ENCODE data around the gene PRRT1B. TPM values are rescaled to one million over a fixed set of nuclear protein-coding genes. Genes with fewer than 3 reads are reported as not detected.

PRRT1B gene
- total RNA-seq, 4 donors from 2014 or later: not detected

- H3K27me3 ChIP-seq: no peaks in the 10 kb centered on the region
- H3K9me3 ChIP-seq: no peaks in the 10 kb centered on the region
- H3K27ac ChIP-seq: no peak overlapping the region
- WGBS, 2 donors (ENCODE audit: low coverage in 1 of 2): 37 to 57% methylated on average over 5 to 7 of the region's 8 CpGs
- TF ChIP-seq EP300 (IDR thresholded peaks at IDR 0.05) (no peak), POLR2AphosphoS5 (IDR thresholded peaks at IDR 0.05) (no peak), POLR2A (IDR thresholded peaks at IDR 0.05) (no peak), CTCF (IDR thresholded peaks at IDR 0.05) (no peak)
- no peak overlapping the region for H3K4me3 ChIP-seq
- peaks cover 0 to 14% (median 10%) of the 10 kb centered on the region in 3 donors for H3K4me1 ChIP-seq
- ATAC-seq: no peak
- H3K36me3 ChIP-seq: peaks cover 0 to 3% of the 10 kb centered on the region in 2 donors
These were observed 10.5 kb upstream of the PRRT1B start for GRCh38 chr9:131534721-131535237.

- H3K27ac ChIP-seq: no peak overlapping the region
These were observed 7.4 kb upstream of the PRRT1B start for GRCh38 chr9:131537946-131538345.

GRCh38 chr9:131539223-131539923 is 6.0 kb upstream of the PRRT1B start:
- no peak for TF ChIP-seq POLR2AphosphoS5 (IDR thresholded peaks at IDR 0.05)
- TF ChIP-seq POLR2A (IDR thresholded peaks at IDR 0.05): no peak
- no peak for TF ChIP-seq EP300 (IDR thresholded peaks at IDR 0.05)
- TF ChIP-seq CTCF (IDR thresholded peaks at IDR 0.05): no peak
- 74 to 98% methylated on average over 4 to 5 of the region's 7 CpGs for WGBS, 2 donors (ENCODE audit: low coverage in 1 of 2)
- no peak for ATAC-seq

More at GRCh38 chr9:131537946-131538345, 7.4 kb upstream of the PRRT1B start:
- H3K4me3 ChIP-seq: no peak overlapping the region
- no peak for TF ChIP-seq EP300 (IDR thresholded peaks at IDR 0.05)
- TF ChIP-seq POLR2AphosphoS5 (IDR thresholded peaks at IDR 0.05): no peak
- TF ChIP-seq CTCF (IDR thresholded peaks at IDR 0.05): no peak
- TF ChIP-seq POLR2A (IDR thresholded peaks at IDR 0.05): no peak
- 91 to 96% methylated on average over 11 to 13 of the region's 19 CpGs for WGBS, 2 donors (ENCODE audit: low coverage in 1 of 2)
- ATAC-seq: no peak
- no peaks in the 10 kb centered on the region for H3K27me3 ChIP-seq
- H3K4me1 ChIP-seq: no peaks in the 10 kb centered on the region
- H3K36me3 ChIP-seq: no peaks in the 10 kb centered on the region
- H3K9me3 ChIP-seq: peaks cover 0 to 13% (median 0%) of the 10 kb centered on the region in 3 donors

GRCh38 chr9:131543141-131543540 is 2.2 kb upstream of the PRRT1B start:
- no peaks in the 10 kb centered on the region for H3K36me3 ChIP-seq
- H3K4me3 ChIP-seq: no peak overlapping the region
- WGBS, 2 donors (ENCODE audit: low coverage in 1 of 2): 80 to 91% methylated on average over 3 to 6 of the region's 6 CpGs
- H3K27ac ChIP-seq: no peak overlapping the region
- no peak for TF ChIP-seq CTCF (IDR thresholded peaks at IDR 0.05)
- TF ChIP-seq EP300 (IDR thresholded peaks at IDR 0.05): no peak
- no peak for TF ChIP-seq POLR2A (IDR thresholded peaks at IDR 0.05)
- ATAC-seq: no peak
- peaks cover 39% of the 10 kb centered on the region for H3K27me3 ChIP-seq
- peaks cover 0 to 21% (median 8%) of the 10 kb centered on the region in 3 donors for H3K4me1 ChIP-seq
- H3K9me3 ChIP-seq: peaks cover 0 to 30% (median 0%) of the 10 kb centered on the region in 3 donors

More at GRCh38 chr9:131539223-131539923, 6.0 kb upstream of the PRRT1B start:
- peaks cover 1% of the 10 kb centered on the region for H3K27me3 ChIP-seq
- H3K36me3 ChIP-seq: no peaks in the 10 kb centered on the region
- H3K27ac ChIP-seq: no peak overlapping the region
- peaks cover 0 to 27% (median 0%) of the 10 kb centered on the region in 3 donors for H3K9me3 ChIP-seq
- no peaks in the 10 kb centered on the region for H3K4me1 ChIP-seq
- no peak overlapping the region for H3K4me3 ChIP-seq

All from gastroesophageal sphincter (tissue), 4 donors.